ENCODE data around the gene WWOX. TPM values are rescaled to one million over a fixed set of nuclear protein-coding genes. Genes with fewer than 3 reads are reported as not detected.

The WWOX gene
- total RNA-seq, 4 donors from 2014 or later, result 76.8 to 102 (median 83.6) TPM

GRCh38 chr16:79021991-79022630, 922.7 kb downstream of the WWOX start:
- Histone ChIP-seq H3K4me3 (no peak overlapping the region), H3K9me3 (no peaks in the 10 kb centered on the region), H3K36me3 (no peaks in the 10 kb centered on the region), H3K27me3 (no peaks in the 10 kb centered on the region), H3K4me1 (no peaks in the 10 kb centered on the region), H3K27ac (no peak overlapping the region)
- no peak for DNase-seq (ENCODE audit: low spot score in 2 of 2)
- no peak for TF ChIP-seq CTCF (IDR thresholded peaks at IDR 0.05)
- no peak for TF ChIP-seq POLR2A (IDR thresholded peaks at IDR 0.05)
- no peak for TF ChIP-seq EP300 (IDR thresholded peaks at IDR 0.05)
- WGBS, 2 donors, result 92% methylated on average over 9 of the region's 9 CpGs

GRCh38 chr16:79026117-79026516, 926.7 kb downstream of the WWOX start:
- TF ChIP-seq POLR2A (IDR thresholded peaks at IDR 0.05), result no peak
- 96 to 98% methylated on average over 4 of the region's 4 CpGs for WGBS, 2 donors
- no peak for DNase-seq (ENCODE audit: low spot score in 2 of 2)
- no peaks in the 10 kb centered on the region for H3K27me3 ChIP-seq
- H3K9me3 ChIP-seq, result no peaks in the 10 kb centered on the region
- no peaks in the 10 kb centered on the region for H3K4me1 ChIP-seq
- no peaks in the 10 kb centered on the region for H3K36me3 ChIP-seq
- H3K27ac ChIP-seq, result no peak overlapping the region
- H3K4me3 ChIP-seq, result no peak overlapping the region

- no peak overlapping the region for H3K27ac ChIP-seq
Observed at GRCh38 chr16:79036541-79036940, 937.1 kb downstream of the WWOX start.

GRCh38 chr16:79037521-79038373, 938.3 kb downstream of the WWOX start:
- H3K27me3 ChIP-seq, result no peaks in the 10 kb centered on the region
- 57 to 64% methylated on average over 10 of the region's 10 CpGs for WGBS, 2 donors
- H3K27ac ChIP-seq, result no peak overlapping the region

More at GRCh38 chr16:79036541-79036940, 937.1 kb downstream of the WWOX start:
- no peak overlapping the region for H3K4me3 ChIP-seq
- peaks cover 0 to 4% (median 0%) of the 10 kb centered on the region in 4 donors for H3K9me3 ChIP-seq
- TF ChIP-seq POLR2A (IDR thresholded peaks at IDR 0.05) (no peak), EP300 (IDR thresholded peaks at IDR 0.05) (no peak), CTCF (IDR thresholded peaks at IDR 0.05) (no peak)
- no peaks in the 10 kb centered on the region for H3K36me3 ChIP-seq
- 80 to 97% methylated on average over 4 of the region's 4 CpGs for WGBS, 2 donors
- H3K4me1 ChIP-seq, result peaks cover 0 to 8% (median 0%) of the 10 kb centered on the region in 4 donors
- DNase-seq (ENCODE audit: low spot score in 2 of 2), result no peak
- H3K27me3 ChIP-seq, result no peaks in the 10 kb centered on the region

GRCh38 chr16:79041206-79041605, 941.8 kb downstream of the WWOX start:
- Histone ChIP-seq H3K27me3 (no peaks in the 10 kb centered on the region), H3K4me1 (peaks cover 0 to 5% (median 0%) of the 10 kb centered on the region in 4 donors), H3K27ac (no peak overlapping the region), H3K4me3 (no peak overlapping the region), H3K9me3 (no peaks in the 10 kb centered on the region), H3K36me3 (no peaks in the 10 kb centered on the region)
- WGBS, 2 donors, result 82 to 85% methylated on average over 8 of the region's 8 CpGs
- TF ChIP-seq CTCF (IDR thresholded peaks at IDR 0.05) (no peak), POLR2A (IDR thresholded peaks at IDR 0.05) (no peak), EP300 (IDR thresholded peaks at IDR 0.05) (no peak)
- DNase-seq (ENCODE audit: low spot score in 2 of 2), result no peak

More at GRCh38 chr16:79037521-79038373, 938.3 kb downstream of the WWOX start:
- Histone ChIP-seq H3K4me1 (peaks cover 0 to 8% (median 0%) of the 10 kb centered on the region in 4 donors), H3K9me3 (peaks cover 0 to 4% (median 0%) of the 10 kb centered on the region in 4 donors), H3K4me3 (no peak overlapping the region), H3K36me3 (no peaks in the 10 kb centered on the region)
- TF ChIP-seq CTCF (IDR thresholded peaks at IDR 0.05) (no peak), POLR2A (IDR thresholded peaks at IDR 0.05) (no peak), EP300 (IDR thresholded peaks at IDR 0.05) (no peak)
- DNase-seq (ENCODE audit: low spot score in 2 of 2), result no peak
